ENCODE measurements around the gene CCDC92.

DNA sequence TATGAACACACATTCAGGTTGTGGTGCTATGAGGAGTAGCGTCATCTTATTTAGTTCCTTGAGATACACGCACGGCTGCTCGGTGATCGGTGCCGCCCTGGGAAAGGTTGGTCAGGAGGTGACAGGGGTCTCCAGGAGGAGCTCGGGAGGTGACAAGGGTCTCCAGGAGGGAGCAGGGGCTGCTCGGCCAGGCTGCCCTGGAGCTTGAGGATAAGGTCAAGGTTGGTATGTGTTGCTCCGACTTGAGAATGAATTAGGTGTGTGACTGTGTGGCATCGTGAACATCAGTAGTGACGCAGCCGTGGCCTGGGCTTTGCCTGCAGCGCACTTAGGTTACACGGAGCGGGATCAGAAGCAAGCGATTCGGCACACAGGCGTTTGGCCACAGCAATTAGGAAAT is 36.2 kb downstream of the CCDC92 start:
- TF ChIP-seq EZH2 (IDR thresholded peaks at IDR 0.05) (no peak), POLR2AphosphoS5 (IDR thresholded peaks at IDR 0.05; ENCODE audit: borderline replicate concordance, low read depth, low read length) (no peak)

Measured in SK-N-MC (cell line).